HG02798 (cell line): ENCODE results near the gene MSLN.
A peak's percentile ranks its signal among the peaks of the same experiment; 100 is the strongest.

ENCODE experiments used
- ATAC-seq: cut with Tn5 transposase; IDR thresholded peaks from one replicate; pipeline ENCODE4 v1.9.1; 2021; ENCODE audit warnings: mild to moderate bottlenecking; ENCODE audit not compliant: unreplicated experiment, poor library complexity

MSLN gene

DNA sequence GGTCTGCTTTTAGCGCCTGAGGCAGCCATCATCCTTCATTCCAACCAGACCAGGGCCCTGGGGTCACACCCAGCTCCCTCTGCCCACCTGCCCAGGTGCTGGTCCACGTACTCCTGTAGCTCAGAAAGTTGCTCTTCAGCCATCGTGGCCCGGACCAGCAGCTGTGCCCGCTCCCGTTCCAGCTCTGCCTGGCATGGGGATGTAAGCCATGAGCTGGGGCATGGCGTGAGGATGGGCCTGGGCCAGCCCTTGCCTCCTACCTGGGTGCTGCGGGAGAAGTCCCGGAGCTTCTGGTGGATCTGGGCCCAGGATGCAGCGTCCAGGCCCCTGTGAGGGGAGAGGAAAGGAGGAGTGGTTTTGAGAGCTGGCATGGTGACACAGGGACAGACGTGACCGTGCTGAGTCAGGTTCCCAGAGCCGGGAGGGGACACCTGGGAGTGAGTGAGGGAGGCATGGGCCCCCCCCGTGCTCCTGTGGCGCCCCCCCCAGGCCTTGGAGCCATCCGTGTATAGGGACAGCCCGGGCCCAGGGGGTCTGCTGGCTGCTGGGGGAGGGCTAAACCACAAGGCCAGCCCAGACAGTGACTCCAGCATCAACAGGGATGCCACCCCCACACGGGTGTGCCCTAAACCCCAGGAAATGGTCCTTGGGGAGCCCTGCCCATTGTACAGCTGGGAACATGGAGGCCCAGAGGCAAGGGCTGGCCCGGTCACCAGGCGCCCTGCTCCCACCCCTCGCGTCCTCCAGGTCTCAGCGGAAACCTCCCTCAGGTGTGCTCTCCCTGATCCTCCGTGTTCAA lies 37.5 kb upstream of the MSLN start:
- no peak for ATAC-seq

DNA sequence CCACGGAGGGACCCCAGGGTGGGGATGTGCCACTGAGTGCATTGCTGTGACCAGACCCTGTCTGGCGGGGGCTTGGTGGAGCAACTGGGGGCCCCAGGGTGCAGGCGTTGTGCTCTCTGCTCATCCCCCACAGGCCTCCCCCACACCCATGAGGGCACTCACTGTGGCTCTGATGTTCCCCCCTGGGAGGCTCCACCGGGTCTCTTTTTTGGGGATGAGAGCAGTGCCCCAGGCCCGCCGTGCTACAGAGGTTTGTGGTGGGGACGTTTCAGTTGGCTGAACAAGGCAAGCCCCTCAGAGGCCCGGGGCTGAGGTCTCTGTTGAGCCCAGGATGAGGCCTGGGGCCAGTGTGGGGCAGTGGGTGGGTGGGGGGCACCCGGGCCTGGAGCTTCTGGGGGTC lies 36.8 kb upstream of the MSLN start:
- no peak for ATAC-seq

DNA sequence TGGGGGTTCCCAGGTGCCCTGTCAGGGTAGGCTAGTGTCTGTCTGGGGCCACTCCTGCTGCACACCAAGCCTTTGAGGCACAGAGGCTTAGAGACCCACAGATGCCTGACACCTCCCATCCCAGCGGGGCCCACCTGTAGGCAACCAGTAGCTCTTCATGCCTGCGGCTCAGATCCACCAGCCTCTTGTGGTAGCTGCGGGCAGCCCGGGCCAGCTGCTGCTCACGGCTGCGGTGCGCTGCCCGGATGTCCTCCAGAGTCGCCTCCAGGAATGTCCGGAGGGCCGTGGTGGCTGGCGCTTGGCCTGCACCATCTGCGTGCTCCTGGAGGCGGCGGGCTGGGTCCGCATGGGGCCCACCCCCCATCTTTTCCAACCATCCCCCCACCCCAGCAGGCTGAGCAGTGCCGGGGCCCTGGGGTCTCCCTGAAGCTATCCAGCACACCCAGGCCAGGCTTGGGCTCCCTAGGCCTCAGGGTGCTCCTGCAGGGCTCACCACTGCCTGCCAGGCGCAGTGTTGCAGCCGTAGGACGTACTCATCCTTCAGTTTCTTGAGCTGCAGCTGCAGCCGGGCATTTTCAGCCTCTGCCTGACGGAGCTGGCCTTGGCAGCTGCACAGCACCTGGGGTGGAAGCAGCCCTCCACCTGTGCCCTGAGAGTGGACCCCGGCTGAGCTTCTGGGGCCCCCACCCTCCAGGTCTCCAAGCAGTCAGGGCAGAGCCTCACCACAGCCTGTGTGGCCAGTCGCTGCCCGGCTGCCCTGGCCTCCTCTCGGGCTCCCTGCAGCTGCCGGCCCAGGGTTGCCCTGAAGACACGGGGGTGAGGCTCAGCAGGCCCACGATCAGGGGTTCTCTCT lies 36.1 kb upstream of the MSLN start:
- no peak for ATAC-seq

DNA sequence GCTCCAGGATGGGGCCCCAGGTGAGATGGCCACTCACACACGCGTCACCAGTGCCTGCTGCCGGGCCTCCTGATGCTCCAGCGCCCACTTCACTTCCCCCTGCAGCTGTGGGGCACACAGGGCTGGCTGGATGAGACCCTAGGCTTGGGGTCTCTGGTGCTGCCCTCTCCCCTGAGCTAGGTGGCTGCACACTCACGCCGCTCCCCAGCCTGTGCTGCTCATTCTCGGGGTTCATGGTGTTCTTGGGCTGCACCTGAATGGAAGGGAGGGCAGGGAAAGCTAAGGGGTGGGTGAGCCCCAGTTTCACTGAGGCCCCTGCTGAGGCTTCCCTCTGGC lies 35.5 kb upstream of the MSLN start:
- no peak for ATAC-seq

DNA sequence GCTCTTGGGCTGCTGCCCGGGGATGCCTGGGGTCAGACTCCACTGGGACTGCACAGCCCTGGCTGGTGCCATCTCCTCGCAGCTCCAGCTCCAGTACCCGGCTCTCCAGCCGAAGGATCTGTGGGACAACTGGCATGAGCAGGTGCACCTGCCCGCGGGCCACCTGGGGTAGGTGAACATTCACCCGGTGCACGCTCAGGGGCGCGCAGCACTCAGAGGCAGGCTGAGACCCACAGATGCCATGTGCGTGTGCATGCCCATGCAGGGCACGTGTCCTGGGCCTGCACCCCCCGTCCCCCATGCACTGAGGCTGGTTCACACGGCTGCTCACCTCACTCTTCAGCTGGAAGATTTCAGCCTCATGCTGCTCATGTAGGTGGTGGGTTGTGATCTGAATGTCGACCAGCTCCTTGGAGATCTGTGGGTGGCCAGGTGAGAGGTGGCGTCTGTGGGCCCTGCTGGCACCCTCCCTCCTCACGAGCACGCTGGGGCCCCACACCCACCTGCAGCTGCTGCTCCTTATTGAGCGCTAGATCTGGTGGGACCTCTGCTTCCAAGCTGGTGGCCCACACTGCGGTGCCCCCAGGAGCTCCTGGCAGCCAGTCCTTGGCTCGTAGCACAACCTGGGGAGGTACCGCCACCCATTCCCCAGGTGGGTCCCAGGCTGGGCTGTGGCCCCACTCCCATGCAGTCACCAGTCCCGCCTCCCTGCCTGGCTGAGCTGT lies 34.9 kb upstream of the MSLN start:
- no peak for ATAC-seq

DNA sequence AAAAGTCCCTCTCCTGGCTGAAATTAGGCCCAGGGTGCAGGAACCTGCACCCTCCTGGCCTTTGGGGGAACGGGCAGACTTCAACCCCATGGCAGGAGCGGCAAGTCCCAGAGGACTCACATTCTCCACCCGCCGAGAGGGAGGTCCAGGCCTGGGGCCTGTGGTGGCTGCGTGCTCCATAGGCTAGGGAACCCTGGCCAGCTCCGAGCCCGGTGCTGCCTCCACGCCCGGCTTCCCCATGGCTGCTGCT lies 34.4 kb upstream of the MSLN start:
- no peak for ATAC-seq

DNA sequence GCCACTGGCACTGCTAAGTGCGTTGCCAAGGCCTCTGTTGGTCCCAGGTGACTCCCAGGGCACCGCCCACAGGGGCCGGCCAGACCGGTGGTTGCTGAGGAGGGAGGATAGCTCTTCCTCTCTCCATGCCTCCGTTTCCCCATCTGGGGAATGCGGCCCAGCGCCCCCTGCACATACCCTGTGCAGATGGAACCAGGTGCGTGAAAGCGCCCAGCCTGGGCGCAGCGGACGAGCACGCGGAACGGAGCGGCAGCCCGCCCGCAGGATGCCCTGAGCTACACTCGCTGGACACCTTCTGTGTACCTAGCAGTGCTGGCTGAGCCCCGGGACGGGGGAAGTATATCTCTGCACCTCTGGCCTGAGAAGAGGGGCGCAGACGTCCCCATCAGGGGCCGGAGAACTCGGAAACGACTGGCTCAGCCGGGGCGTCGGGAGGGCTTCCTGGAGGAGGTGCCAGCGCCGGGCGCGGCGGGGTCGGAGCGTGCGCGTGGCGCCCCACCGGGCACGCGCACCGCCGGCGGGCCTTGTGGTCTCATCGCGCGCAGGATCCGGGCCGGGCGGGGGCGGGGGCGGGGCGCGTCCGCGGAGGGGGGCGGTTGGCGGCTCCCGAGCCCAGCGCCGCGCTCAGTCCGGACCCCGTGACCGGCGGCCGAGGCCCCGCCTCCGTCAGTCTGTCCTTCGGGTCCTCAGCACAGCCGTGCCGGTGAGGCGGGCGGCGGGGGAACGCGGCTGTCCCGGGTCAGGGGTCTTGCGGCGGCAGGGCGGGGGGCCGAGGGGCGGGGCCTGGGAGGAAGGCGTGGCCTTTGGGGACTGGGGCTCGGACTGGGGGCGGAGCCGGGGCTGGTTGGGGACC lies 33.9 kb upstream of the MSLN start, which contains the start of the genes CCDC78 and HAGHL:
Gene CCDC78 (minus strand): TSS at position 6 of the 853 bp plus-strand sequence. CDS start 76 bp downstream, outside the sequence.
Gene HAGHL (plus strand): TSS at position 669 of the 853 bp plus-strand sequence. CDS start 404 bp downstream, outside the sequence.
- ATAC-seq = peak; percentile 44

DNA sequence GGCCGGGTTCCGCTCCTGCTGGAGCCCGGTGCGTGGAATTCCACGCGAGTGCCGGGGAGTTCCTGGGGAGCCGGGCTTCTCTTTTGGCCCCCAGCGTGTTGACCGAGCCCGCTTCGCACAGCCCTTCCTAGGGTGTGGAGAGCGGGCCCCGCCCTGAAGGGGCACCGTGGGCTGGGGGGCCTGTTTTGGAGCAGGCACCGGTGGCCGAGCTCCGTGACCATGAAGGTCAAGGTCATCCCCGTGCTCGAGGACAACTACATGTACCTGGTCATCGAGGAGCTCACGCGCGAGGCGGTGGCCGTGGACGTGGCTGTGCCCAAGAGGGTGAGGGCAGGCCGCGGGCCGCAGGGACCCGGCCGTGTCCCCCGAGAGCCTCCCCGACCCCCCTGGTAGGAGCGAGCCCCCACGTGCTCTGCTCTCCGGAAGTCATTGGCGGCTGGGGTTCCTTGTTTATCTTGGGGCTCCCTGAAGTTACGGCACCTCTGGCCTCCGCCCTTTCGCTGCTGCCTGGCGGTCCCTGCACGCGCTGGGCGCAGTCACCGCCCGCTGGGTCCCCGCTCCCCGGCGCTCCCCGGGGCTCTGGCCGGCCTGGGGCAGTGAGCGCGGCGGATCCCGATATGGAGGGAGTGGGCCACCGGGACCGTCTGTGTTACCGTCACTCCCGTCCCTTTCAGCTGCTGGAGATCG lies 33.1 kb upstream of the MSLN start:
- no peak for ATAC-seq

DNA sequence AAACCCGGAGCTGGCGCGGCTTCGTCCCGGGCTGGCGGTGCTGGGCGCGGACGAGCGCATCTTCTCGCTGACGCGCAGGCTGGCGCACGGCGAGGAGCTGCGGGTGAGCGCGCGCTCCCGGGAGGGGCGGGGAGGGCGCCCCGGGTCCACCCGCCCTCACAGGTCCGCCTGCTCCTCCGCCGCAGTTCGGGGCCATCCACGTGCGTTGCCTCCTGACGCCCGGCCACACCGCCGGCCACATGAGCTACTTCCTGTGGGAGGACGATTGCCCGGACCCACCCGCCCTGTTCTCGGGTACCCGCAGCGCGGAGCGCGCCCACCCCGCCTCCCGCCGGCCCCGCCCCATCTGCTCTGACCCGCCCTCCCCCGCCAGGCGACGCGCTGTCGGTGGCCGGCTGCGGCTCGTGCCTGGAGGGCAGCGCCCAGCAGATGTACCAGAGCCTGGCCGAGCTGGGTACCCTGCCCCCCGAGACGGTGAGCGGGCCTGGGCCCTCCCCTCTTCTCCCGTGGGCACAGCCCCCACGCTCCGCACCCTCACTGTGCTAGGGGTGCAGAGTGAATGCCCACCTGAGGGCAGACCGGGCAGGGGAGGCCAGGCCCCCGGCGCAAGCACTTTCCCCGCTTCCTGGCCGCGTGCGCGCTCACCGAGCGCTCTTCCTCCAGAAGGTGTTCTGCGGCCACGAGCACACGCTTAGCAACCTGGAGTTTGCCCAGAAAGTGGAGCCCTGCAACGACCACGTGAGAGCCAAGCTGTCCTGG lies 32.2 kb upstream of the MSLN start:
- ATAC-seq = peak; percentile 32

DNA sequence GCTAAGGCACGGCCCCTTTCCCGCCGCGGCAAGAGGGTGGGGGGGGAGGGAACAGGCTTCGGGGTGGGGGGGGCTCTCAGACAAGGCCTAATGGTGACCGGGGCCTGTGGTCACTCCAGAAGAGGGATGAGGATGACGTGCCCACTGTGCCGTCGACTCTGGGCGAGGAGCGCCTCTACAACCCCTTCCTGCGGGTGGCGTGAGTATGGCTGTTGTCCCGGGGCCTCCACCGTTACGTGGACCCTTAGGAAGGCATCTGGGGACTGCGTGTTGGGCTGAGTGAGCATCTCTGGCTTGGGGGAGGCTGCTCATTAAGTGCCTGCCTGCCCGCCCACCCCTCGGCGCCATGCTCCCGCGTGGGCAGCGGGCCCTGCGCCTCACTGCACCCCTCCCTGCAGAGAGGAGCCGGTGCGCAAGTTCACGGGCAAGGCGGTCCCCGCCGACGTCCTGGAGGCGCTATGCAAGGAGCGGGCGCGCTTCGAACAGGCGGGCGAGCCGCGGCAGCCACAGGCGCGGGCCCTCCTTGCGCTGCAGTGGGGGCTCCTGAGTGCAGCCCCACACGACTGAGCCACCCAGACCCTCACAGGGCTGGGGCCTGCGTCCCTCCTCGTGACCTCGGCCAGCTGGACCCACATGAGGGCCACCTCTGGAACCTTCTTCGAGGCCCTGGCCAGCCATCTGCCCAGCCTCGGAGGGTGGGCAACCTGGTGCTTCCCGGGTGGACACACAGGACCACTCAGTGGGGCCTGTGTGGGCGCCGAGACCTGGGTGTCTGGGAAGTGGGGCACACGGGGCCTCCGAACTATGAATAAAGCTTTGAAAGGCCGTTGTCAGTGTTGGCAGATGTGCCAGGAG lies 31.4 kb upstream of the MSLN start:
- no peak for ATAC-seq

DNA sequence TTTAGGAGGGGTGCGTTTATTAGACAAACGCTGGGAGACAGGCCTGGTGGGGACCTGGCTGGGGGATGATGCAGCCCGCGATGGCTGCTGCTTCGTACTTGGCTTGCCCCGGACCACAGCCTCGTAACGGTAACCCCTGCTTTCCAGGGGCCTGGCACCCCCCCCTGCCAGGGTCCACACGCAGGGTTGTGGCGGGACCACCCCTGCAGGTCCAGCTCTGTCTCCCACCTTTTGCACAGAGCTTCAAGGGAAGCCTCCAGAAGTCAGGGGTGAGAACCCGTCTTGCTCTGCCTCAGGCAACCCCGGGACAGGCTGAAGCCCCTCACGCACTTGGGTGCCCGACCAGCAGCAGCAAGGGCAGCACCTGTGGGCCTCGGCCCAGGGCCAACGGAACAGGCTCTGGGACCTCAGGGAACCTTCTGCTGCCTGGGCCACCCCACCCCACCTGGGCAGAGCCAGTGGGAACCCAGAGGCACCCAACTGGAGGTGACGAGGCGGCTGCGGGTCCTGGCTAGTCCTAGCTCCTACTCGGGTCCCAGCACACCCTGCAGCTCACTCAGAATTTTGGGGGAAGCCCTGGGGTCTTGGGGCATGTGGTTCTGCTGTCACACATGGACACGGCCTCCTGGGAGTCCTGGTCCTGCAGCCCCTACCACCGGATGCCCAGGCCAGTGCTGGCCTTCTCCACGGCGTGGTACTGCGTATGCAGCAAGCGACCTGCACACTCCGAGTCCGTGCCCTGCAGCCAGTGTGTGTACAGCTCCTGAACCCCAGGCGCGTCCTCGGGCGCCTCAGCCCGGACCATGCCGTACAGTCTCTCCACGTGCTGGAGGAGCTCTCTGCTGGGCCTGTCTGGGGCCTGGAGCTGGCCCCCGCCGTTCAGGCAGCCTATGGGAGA lies 30.5 kb upstream of the MSLN start:
- no peak for ATAC-seq

DNA sequence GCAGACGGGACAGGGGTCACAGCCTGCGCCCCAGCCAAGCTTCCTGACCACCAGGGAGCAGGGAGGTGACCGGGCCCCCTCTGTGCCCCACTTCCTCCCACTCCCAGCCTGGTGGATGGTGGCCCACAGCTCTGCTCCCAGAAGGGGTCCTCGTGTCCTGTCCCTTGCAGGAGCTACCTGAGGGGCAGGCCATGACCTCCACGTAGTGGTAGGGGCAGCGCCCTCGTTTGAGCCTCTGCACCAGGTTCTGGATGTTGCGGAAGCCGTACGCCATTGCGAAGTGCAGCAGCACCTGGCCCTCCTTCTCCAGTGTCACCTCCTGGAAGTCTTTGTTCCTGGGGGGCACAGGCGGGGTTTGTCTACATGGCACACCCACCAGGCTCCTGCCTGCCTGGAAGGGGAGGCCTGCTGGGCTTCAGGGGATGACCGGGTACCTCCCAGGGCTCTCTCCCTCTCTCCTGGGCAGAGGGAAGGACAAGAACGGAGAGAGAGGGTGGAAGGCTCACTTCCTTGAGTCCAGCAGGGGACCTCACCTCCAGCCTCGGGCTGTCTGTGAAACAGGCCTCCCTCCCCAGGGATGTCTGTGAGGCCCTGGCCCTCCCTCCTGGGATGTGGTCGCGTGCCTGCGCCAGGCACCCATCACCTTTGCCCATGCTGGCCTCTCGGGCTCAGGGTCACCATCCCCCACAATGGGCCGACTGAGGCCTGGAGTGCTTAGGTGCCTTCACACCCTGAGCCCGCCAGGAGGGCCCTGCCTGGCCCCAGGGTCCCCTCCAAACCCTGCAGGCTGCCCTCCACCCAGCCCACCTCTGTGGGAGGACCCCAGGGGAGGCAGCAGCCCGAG lies 29.6 kb upstream of the MSLN start:
- ATAC-seq = no peak

DNA sequence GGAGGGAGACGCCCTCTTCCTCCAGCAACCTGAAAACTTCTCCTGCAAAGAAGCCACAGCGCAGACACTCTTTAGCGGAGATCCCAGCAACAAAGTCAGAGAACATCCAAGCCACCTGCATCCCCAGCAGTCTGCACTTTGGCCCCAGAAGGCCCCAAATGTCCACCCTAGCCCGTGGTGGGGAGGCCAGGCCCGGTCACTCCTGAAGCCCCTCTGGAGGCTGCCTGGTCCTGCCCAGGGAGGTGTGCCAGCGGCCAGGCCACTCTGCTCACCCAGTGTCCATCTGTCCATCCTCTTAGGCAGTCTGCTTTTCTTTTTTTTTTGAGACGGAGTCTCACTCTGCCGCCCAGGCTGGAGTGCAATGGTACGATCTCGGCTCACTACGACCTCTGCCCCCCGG lies 28.2 kb upstream of the MSLN start:
- ATAC-seq = no peak

DNA sequence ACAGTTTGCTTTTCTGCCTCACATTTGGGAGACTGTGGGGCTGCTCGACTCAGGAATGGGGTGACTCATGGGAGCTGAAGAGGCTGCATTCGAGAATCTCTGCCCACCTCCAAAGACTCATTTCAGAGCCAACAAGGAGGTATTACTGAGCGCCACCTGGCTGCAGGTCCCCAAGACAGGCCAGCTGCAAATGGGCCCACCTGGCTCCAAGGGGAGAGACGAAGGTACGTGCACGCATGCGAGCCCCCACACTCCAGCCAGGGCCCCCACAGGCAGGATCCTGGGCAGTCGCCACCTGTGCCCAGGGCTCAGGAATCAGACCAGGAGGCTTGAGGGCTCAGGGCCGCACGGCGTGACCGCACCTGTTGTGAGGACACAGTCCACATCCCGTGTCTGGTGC lies 27.6 kb upstream of the MSLN start:
- ATAC-seq = no peak

DNA sequence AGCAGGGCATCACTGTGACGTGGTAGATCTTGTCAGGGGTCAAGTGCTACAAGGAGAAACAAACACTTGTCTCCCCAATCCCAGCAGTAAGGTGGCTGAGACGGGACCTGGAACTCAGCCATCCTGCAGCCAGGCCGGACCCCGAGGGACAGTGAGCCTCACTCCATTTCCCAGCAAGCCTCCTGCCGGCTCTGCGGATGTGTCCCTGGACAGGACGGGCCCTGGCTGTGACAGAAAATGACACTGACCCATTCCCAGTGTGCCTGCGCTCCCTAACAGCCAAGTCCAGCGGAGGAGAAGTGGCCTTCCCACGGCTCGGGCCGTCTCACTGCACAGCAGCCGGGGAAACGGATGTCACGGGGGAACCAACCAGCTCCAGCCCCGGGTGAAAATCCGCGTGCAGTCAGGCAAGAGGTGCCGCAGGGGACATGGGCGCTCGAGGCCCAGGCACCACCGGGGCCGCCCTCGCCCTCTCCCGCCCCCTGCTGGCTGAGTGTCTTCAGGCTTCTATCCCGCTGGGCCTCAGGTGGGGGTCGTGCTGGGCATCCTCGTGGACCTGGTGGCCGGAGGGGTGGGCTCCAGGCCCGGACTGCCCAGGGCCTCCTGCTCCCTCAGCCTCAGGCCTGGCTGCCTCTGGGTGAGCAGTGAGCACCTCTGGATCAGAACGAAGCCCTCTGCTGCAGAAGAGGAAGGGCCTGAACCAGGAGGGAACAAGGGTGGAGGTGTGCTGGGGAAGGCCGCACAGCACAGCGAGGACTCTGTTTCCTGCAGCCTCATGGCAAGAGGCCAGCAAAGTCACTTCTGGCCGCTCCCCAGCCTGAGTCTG lies 26.9 kb upstream of the MSLN start:
- ATAC-seq = no peak
